ENCODE measurements around the gene RHOD.

- TF ChIP-seq CTCF (IDR thresholded peaks at IDR 0.05; ENCODE audit: extremely low read depth in 1 of 2, insufficient read depth in 1 of 2, low read depth in 1 of 2, low read length in 2 of 2) (no peak), POLR2A (IDR thresholded peaks at IDR 0.05; ENCODE audit: low read depth, low read length) (no peak), MAX (IDR thresholded peaks at IDR 0.05; ENCODE audit: insufficient read depth, insufficient read length) (no peak), JUN (IDR thresholded peaks at IDR 0.05; ENCODE audit: borderline replicate concordance, insufficient read depth, insufficient read length, low read depth) (no peak), POLR2AphosphoS5 (IDR thresholded peaks at IDR 0.05; ENCODE audit: insufficient read depth, low read depth, low read length) (no peak), EZH2 (IDR thresholded peaks at IDR 0.05; ENCODE audit: borderline replicate concordance, low read depth, low read length, severe bottlenecking) (no peak)
Measured at GRCh38 chr11:67015048-67015447, 41.6 kb upstream of the RHOD start.
